Measurements from ENCODE around the gene PLD1. TPM values are rescaled to one million over a fixed set of nuclear protein-coding genes. Genes with fewer than 3 reads are reported as not detected.

PLD1 gene
- total and polyA plus RNA-seq, 11 donors = 12.3 to 106 (median 61.0) TPM

DNA sequence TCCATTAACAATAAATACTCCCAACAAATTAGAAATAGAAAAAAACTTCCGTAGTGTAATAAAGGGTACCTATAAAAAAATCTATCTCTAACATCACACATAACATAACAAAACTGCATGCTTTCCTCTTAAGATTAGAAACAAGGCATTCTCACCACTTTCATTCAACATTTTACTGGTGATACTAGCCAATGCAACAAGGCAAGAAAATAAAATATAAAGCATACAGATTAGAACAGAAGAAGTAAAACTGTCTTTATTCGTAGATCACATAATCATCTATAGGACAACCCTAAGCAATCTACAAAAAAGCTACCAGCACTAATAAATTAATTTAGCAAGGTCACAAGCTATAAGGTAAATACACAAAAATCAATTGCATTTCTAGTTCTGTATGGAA is 107.1 kb downstream of the PLD1 start:
- ATAC-seq = no peak
- intact Hi-C loops (cut with DNase I) = loop anchor here in 4 of 10 donors (5.0 to 10.0 kb wide), 4 partner anchors 69 to 132 kb away; no protein-coding TSS in a partner anchor

DNA sequence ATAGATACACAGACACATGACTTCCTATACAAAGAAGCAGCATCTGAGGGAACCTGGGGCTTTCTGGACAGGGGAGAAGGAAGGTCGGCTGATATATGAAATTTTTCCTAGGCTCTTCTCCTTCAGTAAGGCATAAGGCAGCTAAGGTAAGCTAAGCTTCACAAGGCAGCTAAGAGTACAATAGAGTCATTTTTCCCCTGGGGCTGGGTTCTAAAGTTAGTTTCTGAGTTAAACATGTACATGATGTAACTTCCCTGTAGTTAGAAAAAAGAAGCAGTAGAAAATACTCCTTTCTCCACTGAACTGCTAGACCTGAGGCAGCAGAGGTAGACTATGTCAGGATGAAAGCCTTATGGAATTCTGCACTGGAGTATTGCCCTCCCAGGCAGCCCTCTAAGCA is 109.6 kb downstream of the PLD1 start:
- WGBS, 4 donors = 50 to 81% (median 63%) methylated on average over 1 of the region's 1 CpG
- Histone ChIP-seq H3K4me3 (no peak overlapping the region), H3K27ac (no peak overlapping the region), H3K36me3 (peaks cover 0 to 57% (median 9%) of the 10 kb centered on the region in 9 donors), H3K4me1 (peaks cover 0 to 23% (median 7%) of the 10 kb centered on the region in 12 donors), H3K9me3 (peaks cover 0 to 16% (median 4%) of the 10 kb centered on the region in 12 donors), H3K27me3 (no peaks in the 10 kb centered on the region)
- no peak for DNase-seq
- TF ChIP-seq, protein P1, sequence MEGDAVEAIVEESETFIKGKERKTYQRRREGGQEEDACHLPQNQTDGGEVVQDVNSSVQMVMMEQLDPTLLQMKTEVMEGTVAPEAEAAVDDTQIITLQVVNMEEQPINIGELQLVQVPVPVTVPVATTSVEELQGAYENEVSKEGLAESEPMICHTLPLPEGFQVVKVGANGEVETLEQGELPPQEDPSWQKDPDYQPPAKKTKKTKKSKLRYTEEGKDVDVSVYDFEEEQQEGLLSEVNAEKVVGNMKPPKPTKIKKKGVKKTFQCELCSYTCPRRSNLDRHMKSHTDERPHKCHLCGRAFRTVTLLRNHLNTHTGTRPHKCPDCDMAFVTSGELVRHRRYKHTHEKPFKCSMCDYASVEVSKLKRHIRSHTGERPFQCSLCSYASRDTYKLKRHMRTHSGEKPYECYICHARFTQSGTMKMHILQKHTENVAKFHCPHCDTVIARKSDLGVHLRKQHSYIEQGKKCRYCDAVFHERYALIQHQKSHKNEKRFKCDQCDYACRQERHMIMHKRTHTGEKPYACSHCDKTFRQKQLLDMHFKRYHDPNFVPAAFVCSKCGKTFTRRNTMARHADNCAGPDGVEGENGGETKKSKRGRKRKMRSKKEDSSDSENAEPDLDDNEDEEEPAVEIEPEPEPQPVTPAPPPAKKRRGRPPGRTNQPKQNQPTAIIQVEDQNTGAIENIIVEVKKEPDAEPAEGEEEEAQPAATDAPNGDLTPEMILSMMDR (IDR thresholded peaks at IDR 0.05) = no peak
- no peak for TF ChIP-seq POLR2A (IDR thresholded peaks at IDR 0.05)
- intact Hi-C loops (cut with DNase I) = loop anchor here in 4 of 10 donors (5.0 to 10.0 kb wide), 4 partner anchors 72 to 134 kb away; no protein-coding TSS in a partner anchor
- ATAC-seq = peak in 1 of 4 donors; percentile 22

More for the DNA sequence above, 107.1 kb downstream of the PLD1 start:
- no peaks in the 10 kb centered on the region for H3K27me3 ChIP-seq
- no peak for DNase-seq
- H3K4me3 ChIP-seq = no peak overlapping the region
- H3K36me3 ChIP-seq = peaks cover 0 to 60% (median 8%) of the 10 kb centered on the region in 9 donors
- 94 to 97% (median 96%) methylated on average over 2 of the region's 2 CpGs for WGBS, 4 donors
- no peak for TF ChIP-seq POLR2A (IDR thresholded peaks at IDR 0.05)
- TF ChIP-seq, protein P1 (IDR thresholded peaks at IDR 0.05) = no peak
- peaks cover 0 to 16% (median 4%) of the 10 kb centered on the region in 12 donors for H3K9me3 ChIP-seq
- H3K4me1 ChIP-seq = peaks cover 0 to 15% (median 0%) of the 10 kb centered on the region in 12 donors
- H3K27ac ChIP-seq = no peak overlapping the region

DNA sequence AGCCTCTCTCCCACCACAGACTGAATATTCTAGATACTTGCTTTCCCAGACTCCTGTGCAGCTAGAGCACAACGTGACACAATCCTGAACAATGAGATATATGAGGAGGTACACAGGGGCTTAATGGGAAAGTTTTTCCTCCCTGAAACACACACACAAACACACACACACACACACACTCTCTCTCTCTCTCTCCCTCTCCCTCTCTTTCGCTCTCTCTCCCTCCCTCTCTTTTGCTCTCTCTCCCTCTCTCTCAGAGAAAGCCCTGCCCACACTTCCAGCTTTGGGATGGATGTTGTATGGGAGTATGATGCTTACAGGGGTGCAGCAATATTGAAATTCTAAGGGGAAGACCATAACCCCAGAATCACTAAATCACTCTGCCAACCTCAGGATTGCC is 110.1 kb downstream of the PLD1 start:
- intact Hi-C loops (cut with DNase I) = loop anchor here in 4 of 10 donors (5.0 to 10.0 kb wide), 4 partner anchors 72 to 135 kb away; no protein-coding TSS in a partner anchor

DNA sequence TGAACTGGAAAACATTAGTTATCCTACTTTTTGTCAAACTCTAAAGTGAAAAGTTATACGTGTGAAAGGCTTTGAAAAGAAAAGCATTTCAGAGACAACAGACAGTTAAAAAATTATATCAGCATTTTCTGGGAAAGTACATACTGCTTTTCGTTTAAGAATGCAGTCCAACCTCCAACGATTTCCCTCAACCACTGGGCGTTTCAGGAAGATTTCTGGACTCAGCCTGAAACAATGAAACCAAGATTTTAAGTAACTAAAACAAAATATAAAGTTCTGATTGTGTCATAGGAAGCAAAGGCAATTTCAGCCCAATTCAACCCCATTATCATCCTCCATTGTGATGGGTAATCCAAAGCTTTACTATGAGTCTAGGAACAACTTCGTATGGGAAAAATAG is 110.7 kb downstream of the PLD1 start:
- WGBS, 4 donors = 63 to 66% (median 64%) methylated on average over 5 of the region's 5 CpGs
- Histone ChIP-seq H3K4me1 (peaks cover 0 to 32% (median 10%) of the 10 kb centered on the region in 12 donors), H3K4me3 (no peak overlapping the region), H3K9me3 (peaks cover 0 to 16% (median 4%) of the 10 kb centered on the region in 12 donors), H3K27ac (peak overlapping the region in 1 of 12 donors; percentile 13), H3K36me3 (peaks cover 0 to 56% (median 9%) of the 10 kb centered on the region in 9 donors), H3K27me3 (no peaks in the 10 kb centered on the region)
- DNase-seq (no peak), ATAC-seq (no peak)
- intact Hi-C loops (cut with DNase I) = no loop called here
- TF ChIP-seq, protein P1 (IDR thresholded peaks at IDR 0.05) = no peak
- no peak for TF ChIP-seq POLR2A (IDR thresholded peaks at IDR 0.05)

More for the DNA sequence above, 110.1 kb downstream of the PLD1 start:
- DNase-seq (no peak), ATAC-seq (peak in 1 of 4 donors; percentile 22)
- TF ChIP-seq, protein P1 (IDR thresholded peaks at IDR 0.05) = no peak
- no peak for TF ChIP-seq POLR2A (IDR thresholded peaks at IDR 0.05)
- peaks cover 0 to 16% (median 4%) of the 10 kb centered on the region in 12 donors for H3K9me3 ChIP-seq
- H3K4me1 ChIP-seq = peaks cover 0 to 28% (median 10%) of the 10 kb centered on the region in 12 donors
- peaks cover 0 to 56% (median 9%) of the 10 kb centered on the region in 9 donors for H3K36me3 ChIP-seq
- H3K4me3 ChIP-seq = no peak overlapping the region
- H3K27me3 ChIP-seq = no peaks in the 10 kb centered on the region
- no peak overlapping the region for H3K27ac ChIP-seq
- WGBS, 4 donors = 78 to 87% (median 85%) methylated on average over 2 of the region's 2 CpGs

Measured in heart left ventricle (tissue), 16 donors.